GM18907 (cell line): Measurements from ENCODE around the gene MTCL1.
A peak's percentile ranks its signal among the peaks of the same experiment; 100 is the strongest.

Experiments used
- ATAC-seq: cut with Tn5 transposase; IDR thresholded peaks from one replicate; pipeline ENCODE4 v1.9.1; 2021; ENCODE audit warnings: mild to moderate bottlenecking, moderate library complexity; ENCODE audit not compliant: unreplicated experiment

MTCL1 gene

GRCh38 chr18:8705238-8705960 is at the start of gene MTCL1:
MTCL1 (plus strand) TSS chr18:8705556; CDS start chr18:8705661, 105 bp downstream.
- peak; percentile 51 for ATAC-seq

DNA sequence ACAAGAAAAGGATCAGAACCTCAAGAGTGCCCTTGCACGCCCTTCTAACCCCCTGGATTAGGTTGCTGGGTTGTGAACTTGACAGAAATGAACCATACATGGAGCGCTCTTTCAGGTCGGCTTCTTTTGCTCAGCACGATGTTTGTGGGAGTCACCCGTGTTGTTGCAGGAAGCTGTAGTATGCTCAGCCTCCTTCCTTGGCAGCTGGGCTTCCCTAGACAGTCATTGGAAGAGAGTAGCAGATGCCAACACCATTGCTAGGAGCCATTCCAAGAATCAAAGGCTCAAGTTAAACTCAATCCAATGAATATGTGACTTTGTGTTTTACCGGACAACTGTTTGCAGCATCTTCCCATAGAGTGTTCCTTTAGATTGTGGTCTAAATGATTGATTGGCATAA is 49.1 kb upstream of the MTCL1 start:
- ATAC-seq = no peak

DNA sequence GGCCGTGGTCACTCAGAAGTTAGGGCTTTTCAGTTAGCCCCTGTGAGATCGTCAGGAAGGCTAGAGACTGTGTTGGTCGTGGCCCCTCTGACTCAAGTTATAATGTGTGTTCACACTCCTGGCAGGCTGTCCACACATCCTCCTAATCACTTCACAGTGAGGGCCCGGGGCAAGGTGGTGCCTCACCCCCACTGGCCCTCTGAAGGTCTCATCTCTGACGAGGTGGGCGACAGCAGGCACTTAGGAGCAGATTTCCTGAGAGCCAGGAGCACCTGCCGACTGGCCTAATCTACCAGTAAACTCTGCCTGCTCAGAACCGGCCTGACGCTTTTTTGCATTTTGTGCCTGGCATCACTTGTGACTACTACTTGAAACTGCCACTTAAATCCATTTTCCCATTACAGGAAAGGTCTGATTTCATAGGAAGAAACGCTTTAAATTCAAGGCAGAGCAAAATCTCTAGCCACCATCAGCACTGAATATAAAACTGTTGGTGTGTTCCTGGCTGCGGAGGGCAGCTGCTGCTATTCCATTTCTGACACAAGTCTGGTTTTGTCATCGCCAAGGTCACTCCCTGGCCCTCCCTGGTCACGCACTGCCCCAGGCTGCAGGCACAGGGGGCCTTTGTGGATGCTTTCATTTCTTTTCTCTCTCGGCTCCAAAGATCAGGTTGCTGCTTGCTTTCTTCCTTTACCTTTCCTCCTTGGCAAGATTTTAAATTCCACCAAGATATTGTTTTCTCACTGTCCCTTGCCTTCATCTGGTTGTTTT is 48.1 kb upstream of the MTCL1 start:
- no peak for ATAC-seq

GRCh38 chr18:8657873-8658470 is 47.4 kb upstream of the MTCL1 start:
- no peak for ATAC-seq

- ATAC-seq = no peak
These were observed 46.4 kb upstream of the MTCL1 start for GRCh38 chr18:8658858-8659485.

GRCh38 chr18:8659609-8660242 is 45.6 kb upstream of the MTCL1 start:
- ATAC-seq = no peak

GRCh38 chr18:8660316-8660715 is 45.0 kb upstream of the MTCL1 start:
- no peak for ATAC-seq

- ATAC-seq = no peak
These were observed 43.4 kb upstream of the MTCL1 start for GRCh38 chr18:8661754-8662559.

- no peak for ATAC-seq
These were observed 42.6 kb upstream of the MTCL1 start for GRCh38 chr18:8662560-8663255.

DNA sequence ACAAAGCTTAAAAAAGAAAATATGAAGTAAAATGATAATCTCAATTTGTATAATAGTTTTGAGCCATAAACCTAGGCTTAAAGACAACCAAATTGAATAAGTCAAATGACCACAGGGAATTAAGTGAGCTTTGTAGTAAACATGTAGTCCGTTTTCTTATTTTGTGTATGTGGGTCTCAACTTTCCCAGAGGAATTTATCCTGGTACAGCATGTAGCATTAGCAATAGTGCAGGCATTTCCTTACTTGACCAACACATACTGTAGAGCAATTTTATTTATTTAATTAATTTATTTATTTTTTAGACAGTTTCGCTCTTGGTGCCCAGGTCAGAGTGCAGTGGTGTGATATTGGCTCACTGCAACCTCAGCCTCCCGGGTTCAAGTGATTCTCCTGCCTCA is 37.5 kb upstream of the MTCL1 start:
- ATAC-seq = no peak

DNA sequence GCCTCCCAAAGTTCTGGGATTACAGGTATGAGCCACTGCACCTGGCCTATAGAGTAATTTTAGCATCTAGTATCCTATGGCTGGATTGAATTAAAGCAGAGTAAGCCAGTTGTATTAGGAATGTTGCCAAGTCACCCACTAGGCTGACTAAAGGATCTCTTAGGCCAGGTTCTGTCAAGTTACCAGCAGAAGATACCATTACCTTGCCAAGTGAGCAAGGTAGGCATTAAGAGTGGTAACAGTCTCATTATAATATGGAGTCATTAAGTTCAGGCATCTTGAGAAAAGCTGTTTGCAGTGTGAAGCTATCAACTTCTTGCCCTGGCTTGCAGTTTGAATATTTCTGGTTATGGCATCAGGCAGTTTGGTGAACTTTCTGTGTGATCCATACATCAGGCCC is 37.0 kb upstream of the MTCL1 start:
- ATAC-seq = no peak

- ATAC-seq = no peak
These were observed 35.8 kb upstream of the MTCL1 start for GRCh38 chr18:8669571-8669970.

DNA sequence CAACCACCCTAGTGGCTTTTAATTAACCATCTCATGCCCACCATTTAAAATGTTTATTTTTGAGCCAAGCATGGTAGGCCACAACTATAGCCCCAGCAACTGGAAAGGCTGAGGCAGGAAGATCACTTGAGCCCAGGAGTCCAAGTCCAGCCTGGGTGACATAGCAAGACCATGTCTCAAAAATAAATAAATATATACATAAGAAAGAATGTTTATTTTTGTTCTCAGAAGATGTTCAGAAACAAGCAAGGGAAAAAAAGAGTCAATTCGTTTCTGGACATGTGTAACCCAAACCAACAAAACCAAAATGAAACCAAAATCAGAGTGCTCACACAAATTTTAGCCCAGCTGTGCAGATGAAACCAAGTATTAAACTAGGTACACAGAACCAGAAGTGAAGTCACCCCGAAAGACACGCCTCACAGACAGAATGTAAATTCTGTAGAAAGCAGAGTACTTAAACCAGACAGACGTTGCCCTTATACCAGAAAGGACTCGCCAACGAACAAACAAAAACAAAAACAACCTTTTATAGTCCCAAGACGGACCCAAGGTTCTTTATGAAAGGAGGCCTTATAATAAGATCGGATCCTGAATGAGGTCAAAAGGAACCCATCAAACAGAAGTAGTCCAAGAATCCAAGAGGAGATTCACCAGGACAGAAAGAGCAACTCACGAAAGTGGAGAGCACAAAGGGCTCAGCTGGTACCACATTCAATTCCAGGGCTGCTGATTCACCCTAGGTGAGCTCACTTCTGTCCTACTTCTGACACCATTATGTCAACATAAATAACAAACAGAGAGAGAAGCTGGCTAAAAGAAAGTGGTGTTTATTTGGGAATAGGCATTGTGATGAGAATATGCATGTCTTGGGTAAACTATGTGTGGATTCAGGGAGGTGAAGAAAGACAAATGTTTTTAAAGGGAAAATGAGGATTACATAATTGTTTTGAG is 31.8 kb upstream of the MTCL1 start:
- ATAC-seq = peak; percentile 93

GRCh38 chr18:8675057-8675456 is 30.3 kb upstream of the MTCL1 start:
- no peak for ATAC-seq

DNA sequence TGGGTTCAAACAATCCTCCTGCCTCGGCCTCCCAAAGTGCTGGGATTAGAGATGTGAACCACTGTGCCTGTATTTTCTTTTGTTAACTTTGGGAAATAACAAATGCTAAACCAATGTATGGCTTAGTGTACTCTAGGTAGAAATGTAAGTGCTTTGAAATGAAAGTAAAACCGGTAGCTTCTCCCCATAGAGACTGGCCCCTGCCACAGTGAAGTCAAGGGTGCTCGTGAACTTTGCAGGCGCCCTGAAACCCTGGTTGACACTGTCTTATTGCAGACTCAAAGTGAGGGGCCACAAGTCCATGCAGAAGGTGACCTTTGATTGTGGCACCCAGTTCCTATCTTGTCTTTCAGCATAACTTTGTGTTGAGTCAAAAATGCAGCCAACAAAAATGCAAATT is 24.2 kb upstream of the MTCL1 start:
- ATAC-seq = no peak

- ATAC-seq = no peak
These were observed 20.8 kb upstream of the MTCL1 start for GRCh38 chr18:8684577-8684976.

DNA sequence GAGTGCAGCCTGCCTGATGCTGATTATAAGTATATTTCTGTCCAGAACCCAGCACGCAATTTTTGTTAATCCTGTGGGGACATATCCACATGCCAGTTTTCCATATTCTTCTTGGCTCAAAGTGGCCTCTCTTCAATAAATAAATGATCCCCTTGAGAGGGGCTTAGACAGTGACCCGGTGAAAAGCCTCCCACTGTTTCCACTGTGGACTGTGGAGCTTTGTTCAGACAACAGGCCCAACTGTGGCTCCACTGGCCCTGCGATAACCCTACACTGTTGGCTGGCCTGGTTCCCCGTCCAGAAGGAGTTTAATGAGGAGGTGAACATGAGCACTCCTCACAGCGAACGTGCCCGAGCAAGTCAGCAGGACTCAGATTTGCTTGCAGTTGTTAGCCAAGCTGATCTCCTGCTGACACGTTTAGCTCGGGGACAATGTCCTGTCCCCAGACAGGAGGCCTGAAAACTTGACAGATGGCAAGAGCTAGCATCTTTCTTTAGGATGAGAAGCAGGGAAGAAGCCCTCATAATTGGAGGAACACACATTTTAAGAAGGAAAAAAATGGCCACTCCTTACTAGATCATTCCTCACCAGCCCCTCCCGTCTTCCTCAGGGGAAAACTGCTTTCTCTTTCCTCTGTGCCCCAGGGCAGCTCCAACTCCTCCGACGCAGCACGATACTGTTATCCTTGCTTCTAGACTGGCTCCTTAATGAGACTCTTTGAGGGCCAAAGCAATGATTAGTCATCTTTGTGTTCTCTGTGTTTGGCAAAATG is 20.0 kb upstream of the MTCL1 start:
- no peak for ATAC-seq

GRCh38 chr18:8685914-8686216 is 19.5 kb upstream of the MTCL1 start:
- no peak for ATAC-seq
